ENCODE results near the gene NDE1.
"Not testable (repeated sequence)": the region's sequence is repeated elsewhere in the genome, so short reads cannot be mapped to it uniquely, and the experiment has no call there.

Gene NDE1

GRCh38 chr16:15714393-15715172, 64.5 kb downstream of the NDE1 start:
- DNase-seq, result no peak
- in situ Hi-C loops (cut with HindIII; ENCODE audit: low pct_ligation_motif_present, low pct_unique_long_range_greater_than_20kb, low sequenced_read_pairs), result no loop called here

GRCh38 chr16:15715221-15715620, 65.2 kb downstream of the NDE1 start:
- in situ Hi-C loops (cut with HindIII; ENCODE audit: low pct_ligation_motif_present, low pct_unique_long_range_greater_than_20kb, low sequenced_read_pairs), result no loop called here
- DNase-seq, result no peak

GRCh38 chr16:15716694-15717447, 66.8 kb downstream of the NDE1 start:
- DNase-seq, result no peak
- in situ Hi-C loops (cut with HindIII; ENCODE audit: low pct_ligation_motif_present, low pct_unique_long_range_greater_than_20kb, low sequenced_read_pairs), result no loop called here

- DNase-seq, result no peak
- in situ Hi-C loops (cut with HindIII; ENCODE audit: low pct_ligation_motif_present, low pct_unique_long_range_greater_than_20kb, low sequenced_read_pairs), result no loop called here
Observed at GRCh38 chr16:15721018-15721417, 71.0 kb downstream of the NDE1 start.

GRCh38 chr16:15723808-15724207, 73.8 kb downstream of the NDE1 start:
- no peak for DNase-seq
- in situ Hi-C loops (cut with HindIII; ENCODE audit: low pct_ligation_motif_present, low pct_unique_long_range_greater_than_20kb, low sequenced_read_pairs), result no loop called here

- no peak for DNase-seq
- in situ Hi-C loops (cut with HindIII; ENCODE audit: low pct_ligation_motif_present, low pct_unique_long_range_greater_than_20kb, low sequenced_read_pairs), result no loop called here
Observed at GRCh38 chr16:15725641-15726240, 75.7 kb downstream of the NDE1 start.

GRCh38 chr16:15726715-15727114, 76.7 kb downstream of the NDE1 start:
- in situ Hi-C loops (cut with HindIII; ENCODE audit: low pct_ligation_motif_present, low pct_unique_long_range_greater_than_20kb, low sequenced_read_pairs), result no loop called here
- no peak for DNase-seq

- DNase-seq; in situ Hi-C loops (cut with HindIII; ENCODE audit: low pct_ligation_motif_present, low pct_unique_long_range_greater_than_20kb, low sequenced_read_pairs): not testable (repeated sequence)
Observed at GRCh38 chr16:15727697-15728096, 77.7 kb downstream of the NDE1 start.

- in situ Hi-C loops (cut with HindIII; ENCODE audit: low pct_ligation_motif_present, low pct_unique_long_range_greater_than_20kb, low sequenced_read_pairs), result no loop called here
- no peak for DNase-seq
Observed at GRCh38 chr16:15729152-15729551, 79.1 kb downstream of the NDE1 start.

GRCh38 chr16:15732416-15732815, 82.4 kb downstream of the NDE1 start:
- no peak for DNase-seq
- in situ Hi-C loops (cut with HindIII; ENCODE audit: low pct_ligation_motif_present, low pct_unique_long_range_greater_than_20kb, low sequenced_read_pairs), result no loop called here

- no peak for DNase-seq
- in situ Hi-C loops (cut with HindIII; ENCODE audit: low pct_ligation_motif_present, low pct_unique_long_range_greater_than_20kb, low sequenced_read_pairs), result no loop called here
Observed at GRCh38 chr16:15735610-15736009, 85.6 kb downstream of the NDE1 start.

- no peak for DNase-seq
- in situ Hi-C loops (cut with HindIII; ENCODE audit: low pct_ligation_motif_present, low pct_unique_long_range_greater_than_20kb, low sequenced_read_pairs), result no loop called here
Observed at GRCh38 chr16:15736529-15736928, 86.5 kb downstream of the NDE1 start.

- in situ Hi-C loops (cut with HindIII; ENCODE audit: low pct_ligation_motif_present, low pct_unique_long_range_greater_than_20kb, low sequenced_read_pairs), result no loop called here
- no peak for DNase-seq
Observed at GRCh38 chr16:15737140-15737644, 87.1 kb downstream of the NDE1 start.

- DNase-seq, result no peak
- in situ Hi-C loops (cut with HindIII; ENCODE audit: low pct_ligation_motif_present, low pct_unique_long_range_greater_than_20kb, low sequenced_read_pairs), result no loop called here
Observed at GRCh38 chr16:15739464-15739863, 89.4 kb downstream of the NDE1 start.

GRCh38 chr16:15739950-15740349, 89.9 kb downstream of the NDE1 start:
- in situ Hi-C loops (cut with HindIII; ENCODE audit: low pct_ligation_motif_present, low pct_unique_long_range_greater_than_20kb, low sequenced_read_pairs), result no loop called here
- DNase-seq, result no peak

GRCh38 chr16:15741207-15741871, 91.3 kb downstream of the NDE1 start:
- in situ Hi-C loops (cut with HindIII; ENCODE audit: low pct_ligation_motif_present, low pct_unique_long_range_greater_than_20kb, low sequenced_read_pairs), result no loop called here
- no peak for DNase-seq

GRCh38 chr16:15742716-15743115, 92.7 kb downstream of the NDE1 start:
- in situ Hi-C loops (cut with HindIII; ENCODE audit: low pct_ligation_motif_present, low pct_unique_long_range_greater_than_20kb, low sequenced_read_pairs), result no loop called here
- no peak for DNase-seq

- DNase-seq, result no peak
- in situ Hi-C loops (cut with HindIII; ENCODE audit: low pct_ligation_motif_present, low pct_unique_long_range_greater_than_20kb, low sequenced_read_pairs), result no loop called here
Observed at GRCh38 chr16:15743657-15744056, 93.6 kb downstream of the NDE1 start.

- in situ Hi-C loops (cut with HindIII; ENCODE audit: low pct_ligation_motif_present, low pct_unique_long_range_greater_than_20kb, low sequenced_read_pairs), result no loop called here
- DNase-seq, result no peak
Observed at GRCh38 chr16:15746332-15746731, 96.3 kb downstream of the NDE1 start.

All from ACHN (cell line).